Stimulated activated CD8-positive, alpha-beta memory T cell treated with anti-CD3 and anti-CD28 coated beads, Interleukin-15, amount 100 ng/mL, for 4 hours (primary cell): ENCODE measurements around the gene E2F2.
"Not testable (repeated sequence)": the region's sequence is repeated elsewhere in the genome, so short reads cannot be mapped to it uniquely, and the experiment has no call there.

Experiments used
- DNase-seq, 2 donors: peaks; one replicate each; pipeline ENCODE4 v3.0.0-alpha.2; 2020; ENCODE audit warnings: low read depth in 2 of 2

Gene E2F2

DNA sequence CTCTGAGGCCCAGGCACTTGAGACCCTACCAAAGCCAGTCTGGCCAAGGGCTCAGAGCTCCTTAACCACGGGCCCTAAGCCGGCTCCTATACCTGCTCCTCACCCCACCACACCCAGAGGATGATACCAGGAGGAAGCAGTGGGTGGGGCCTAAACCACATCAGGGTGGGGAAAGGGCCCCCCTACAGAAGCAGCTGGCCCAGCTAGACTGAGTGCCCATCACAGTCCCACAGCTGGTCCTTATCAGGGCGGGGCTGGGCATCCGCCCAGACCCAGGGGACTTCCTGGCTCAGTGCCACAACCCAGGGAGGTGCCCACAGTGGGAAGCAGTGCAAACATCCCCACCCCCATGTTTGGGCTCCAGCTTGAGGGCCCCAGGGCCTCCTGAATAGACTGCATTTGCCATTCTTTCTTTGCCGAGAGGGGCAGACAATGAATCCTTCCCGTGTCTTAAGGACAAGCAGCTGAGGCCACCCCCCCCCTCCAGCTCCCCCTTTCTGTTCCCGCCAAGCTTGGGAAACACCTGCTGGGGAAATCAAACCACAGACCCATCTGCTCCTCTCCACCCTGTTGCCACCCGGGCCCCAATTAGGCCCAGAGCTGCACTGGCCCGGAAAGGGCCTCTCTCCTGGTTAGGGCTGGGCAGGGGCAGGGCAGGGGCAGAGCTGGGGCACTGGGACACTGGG, 6.2 kb downstream of the E2F2 start:
- DNase-seq = no peak

- DNase-seq = no peak
These were observed 6.9 kb downstream of the E2F2 start for GRCh38 chr1:23524163-23524562.

GRCh38 chr1:23522244-23522982, 8.6 kb downstream of the E2F2 start:
- no peak for DNase-seq

GRCh38 chr1:23521588-23521987, 9.4 kb downstream of the E2F2 start:
- DNase-seq = no peak

DNA sequence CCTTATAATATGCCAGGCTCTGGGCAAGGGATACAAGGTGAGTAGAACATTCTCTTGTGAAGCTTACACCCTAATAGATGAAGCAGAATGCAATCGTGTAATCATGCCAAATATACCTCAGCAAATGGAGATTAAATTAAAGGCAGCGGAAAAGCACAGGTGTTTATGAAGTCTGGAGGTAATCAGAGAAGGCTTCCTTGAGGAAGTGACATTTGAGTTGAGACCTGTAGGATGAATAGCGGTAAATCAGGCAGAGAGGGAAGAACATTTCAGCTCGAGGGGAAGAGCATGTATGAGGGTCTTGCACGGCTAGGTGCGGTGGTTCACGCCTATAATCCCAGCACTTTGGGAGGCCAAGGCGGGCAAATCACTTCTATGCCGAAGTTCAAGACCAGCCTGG, 13.5 kb downstream of the E2F2 start:
- no peak for DNase-seq

DNA sequence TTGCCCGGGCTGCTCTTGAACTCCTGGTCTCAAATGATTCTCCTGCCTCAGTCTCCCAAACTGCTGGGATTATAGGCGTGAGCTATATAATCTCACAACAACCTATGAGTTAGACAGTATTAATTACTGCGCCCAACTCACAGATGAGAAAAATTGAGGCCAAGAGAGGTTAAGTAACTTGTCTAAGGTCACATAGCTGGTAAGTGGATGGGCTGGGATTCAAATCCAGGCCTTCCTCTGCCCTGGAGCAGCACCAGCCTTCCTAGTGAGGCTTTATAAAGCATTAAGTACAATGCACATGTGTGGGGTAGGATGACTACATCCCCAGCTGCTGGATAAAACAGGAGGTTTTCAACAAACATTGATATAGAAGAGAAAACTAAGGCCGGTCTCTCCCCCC, 15.1 kb downstream of the E2F2 start:
- DNase-seq = no peak

DNA sequence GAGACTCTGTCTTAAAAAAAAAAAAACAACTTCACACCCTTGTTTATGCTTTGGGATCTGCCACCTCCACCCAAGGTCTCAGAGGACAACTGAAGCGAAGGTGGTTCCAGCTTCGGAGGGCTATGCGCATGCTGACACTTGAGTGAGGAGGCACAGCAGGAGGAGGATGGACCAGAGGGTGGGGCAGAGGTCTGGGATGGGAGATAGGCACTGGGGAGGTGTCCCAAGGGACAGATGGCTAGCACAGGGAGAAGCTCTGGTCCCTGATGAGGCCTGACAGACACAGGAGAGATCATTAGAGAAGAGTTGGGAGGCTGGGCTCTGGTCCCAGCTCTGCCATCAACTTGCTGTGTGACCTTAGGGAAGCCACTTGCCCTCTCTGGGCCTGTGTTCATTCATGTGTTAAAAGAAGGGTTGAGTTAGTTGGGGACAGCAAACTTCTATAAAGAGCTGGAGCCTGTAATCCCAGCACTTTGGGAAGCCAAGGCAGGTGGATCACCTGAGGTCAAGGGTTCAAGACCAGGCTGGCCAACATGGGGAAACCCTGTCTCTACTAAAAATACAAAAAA, 16.8 kb downstream of the E2F2 start:
- no peak for DNase-seq

- DNase-seq = no peak
These were observed 21.1 kb downstream of the E2F2 start for GRCh38 chr1:23509896-23510295.

GRCh38 chr1:23506376-23507107, 24.5 kb downstream of the E2F2 start:
- DNase-seq = no peak

- no peak for DNase-seq
These were observed 25.2 kb downstream of the E2F2 start for GRCh38 chr1:23505851-23506250.

DNA sequence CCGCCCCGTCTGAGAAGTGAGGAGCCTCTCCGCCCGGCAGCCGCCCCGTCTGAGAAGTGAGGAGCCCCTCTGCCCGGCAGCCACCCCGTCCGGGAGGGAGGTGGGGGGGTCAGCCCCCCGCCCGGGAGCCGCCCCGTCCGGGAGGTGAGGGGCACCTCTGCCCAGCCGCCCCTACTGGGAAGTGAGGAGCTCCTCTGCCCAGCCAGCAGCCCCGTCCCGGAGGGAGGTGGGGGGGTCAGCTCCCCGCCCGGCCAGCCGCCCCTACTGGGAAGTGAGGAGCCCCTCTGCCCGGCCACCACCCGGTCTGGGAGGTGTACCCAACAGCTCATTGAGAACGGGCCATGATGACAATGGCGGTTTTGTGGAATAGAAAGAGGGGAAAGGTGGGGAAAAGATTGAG, 26.9 kb downstream of the E2F2 start:
- not testable (repeated sequence) for DNase-seq

- DNase-seq = no peak
These were observed 28.1 kb downstream of the E2F2 start for GRCh38 chr1:23502951-23503350.

DNA sequence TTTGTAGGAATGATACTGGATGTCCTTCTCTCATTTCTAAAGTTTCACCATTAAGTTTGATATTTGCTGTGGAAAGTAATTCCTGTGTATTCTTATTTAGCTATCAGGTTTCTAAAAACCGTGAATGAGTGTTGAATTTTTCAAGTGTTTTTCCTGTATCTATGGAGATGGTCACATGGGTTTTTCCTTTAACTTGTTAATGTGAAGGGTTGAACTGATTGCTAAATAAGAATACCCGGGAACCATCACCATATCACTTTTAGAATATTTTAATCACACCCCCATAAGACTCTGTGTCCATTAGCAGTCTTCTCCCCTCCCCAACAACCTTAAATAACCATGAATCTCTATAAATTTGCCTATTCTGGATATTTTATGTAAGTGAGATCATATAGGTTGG, 30.6 kb downstream of the E2F2 start:
- no peak for DNase-seq

DNA sequence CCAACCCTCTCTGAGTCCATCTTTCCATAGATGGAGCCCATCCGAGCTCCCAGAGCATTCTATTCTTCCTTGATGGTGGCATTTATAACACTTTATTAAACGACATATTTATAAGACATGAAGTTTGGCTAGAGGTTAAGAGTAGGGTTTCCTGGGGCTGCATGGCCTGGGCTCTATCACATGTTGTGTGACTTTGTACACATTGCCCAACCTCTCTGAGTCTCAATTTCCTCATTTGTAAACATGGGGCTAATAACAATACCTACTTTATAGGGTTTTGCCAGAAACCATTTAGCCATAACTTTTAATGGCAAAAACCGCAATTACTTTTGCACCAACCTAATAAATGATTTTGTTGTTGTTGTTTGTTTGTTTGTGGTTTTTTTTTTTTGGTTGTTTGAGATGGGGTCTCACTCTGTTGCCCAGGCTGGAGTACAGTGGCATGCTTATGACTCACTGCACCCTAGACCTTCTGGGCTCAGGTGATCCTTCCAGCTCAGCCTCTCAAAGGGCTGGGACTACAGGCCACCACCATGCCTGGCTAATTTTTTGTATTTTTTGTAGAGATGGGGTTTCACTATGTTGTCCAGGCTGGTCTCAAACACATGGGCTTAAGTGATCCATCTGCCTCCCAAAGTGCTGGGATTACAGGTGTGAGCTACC, 33.1 kb downstream of the E2F2 start:
- no peak for DNase-seq

DNA sequence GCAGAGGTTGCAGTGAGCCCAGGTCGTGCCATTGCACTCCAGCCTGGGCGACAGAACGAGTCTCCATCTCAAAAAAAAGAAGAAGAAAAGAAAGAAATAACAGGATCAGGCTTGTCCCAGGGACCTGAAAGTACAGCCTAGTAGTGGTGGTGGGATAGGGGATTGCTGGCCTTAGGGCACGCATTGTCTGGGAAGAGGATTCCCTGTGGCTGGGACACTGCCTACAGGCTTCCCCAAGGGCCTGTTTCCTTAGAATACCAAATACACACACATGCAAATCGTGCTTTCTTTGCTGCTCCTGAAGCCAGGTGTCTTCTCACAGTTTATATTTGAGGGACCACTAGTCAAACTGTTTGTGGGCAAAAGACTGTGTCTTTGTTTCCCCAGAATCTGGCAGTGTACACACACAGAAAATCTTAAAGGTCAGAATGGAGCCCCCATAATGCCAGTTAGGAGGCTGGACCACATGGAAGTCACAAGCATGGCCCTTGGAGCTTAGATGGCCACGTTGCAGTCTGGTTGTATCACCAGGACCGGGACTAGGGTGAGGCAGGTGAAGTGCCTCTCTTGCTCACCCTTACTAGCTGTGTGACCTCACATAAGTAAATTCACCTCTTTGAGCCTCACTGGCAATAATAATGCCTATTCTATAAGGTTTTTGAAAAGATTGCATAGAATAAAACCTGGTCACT, 34.4 kb downstream of the E2F2 start:
- DNase-seq = no peak

DNA sequence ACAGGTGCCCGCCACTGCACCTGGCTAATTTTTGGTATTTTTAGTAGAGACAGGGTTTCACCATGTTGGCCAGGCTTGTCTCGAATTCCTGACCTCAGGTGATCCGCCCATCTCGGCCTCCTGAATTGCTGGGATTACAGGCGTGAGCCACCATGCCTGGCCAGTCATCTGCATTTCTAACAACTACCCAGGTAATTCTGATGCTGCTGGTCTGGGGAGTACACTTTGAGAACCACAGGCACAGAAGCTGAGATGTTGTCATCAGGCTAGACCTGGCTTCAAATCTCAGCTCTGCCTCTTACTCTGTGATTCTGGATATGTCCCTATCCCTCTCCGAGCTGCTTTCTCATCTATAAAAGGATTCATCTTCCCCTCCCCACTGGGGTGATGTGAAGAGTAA, 36.2 kb downstream of the E2F2 start:
- DNase-seq = not testable (repeated sequence)

DNA sequence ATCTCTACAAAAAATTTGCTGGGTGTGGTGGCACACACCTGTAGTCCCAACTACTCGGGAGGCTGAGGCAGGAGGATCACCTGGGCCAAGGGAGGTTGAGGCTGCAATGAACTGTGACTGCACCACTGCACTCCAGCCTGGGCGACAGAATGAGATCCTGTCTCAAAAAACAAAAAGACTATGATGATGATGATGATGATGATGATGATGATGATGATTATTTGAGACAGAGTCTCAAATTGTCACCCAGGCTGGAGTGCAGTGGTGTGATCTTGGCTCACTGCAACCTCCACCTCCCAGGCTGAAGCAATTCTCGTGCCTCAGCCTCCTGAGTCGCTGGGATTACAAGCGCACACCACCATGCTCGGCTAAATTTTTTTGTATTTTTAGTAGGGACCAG, 38.3 kb downstream of the E2F2 start:
- not testable (repeated sequence) for DNase-seq

DNA sequence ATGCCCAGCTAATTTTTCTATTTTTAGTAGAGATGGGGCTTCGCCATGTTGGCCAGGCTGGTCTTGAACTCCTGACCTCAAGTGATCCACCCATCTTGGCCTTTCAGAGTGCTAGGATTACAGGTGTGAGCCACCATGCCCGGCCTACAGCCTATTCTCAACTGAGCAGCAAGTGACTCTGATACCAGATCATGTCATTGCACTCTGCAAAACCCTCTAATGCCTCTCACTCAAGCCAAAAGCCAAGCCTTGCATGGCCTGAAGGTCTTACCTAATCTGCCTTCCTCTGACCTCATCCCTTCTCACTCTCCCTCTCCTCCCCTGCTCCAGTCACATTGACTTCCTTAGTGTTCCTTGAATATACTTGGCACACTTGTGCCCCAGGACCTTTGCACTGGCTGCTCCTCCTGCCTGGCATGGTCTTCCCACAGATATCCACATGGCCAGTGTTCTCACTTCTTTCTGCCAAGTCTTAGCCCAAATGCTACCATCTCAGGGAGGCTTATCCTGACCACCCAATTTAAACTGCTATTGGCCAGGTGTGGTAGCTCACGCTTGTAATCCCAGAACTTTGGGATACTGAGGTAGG, 38.8 kb downstream of the E2F2 start:
- no peak for DNase-seq

DNA sequence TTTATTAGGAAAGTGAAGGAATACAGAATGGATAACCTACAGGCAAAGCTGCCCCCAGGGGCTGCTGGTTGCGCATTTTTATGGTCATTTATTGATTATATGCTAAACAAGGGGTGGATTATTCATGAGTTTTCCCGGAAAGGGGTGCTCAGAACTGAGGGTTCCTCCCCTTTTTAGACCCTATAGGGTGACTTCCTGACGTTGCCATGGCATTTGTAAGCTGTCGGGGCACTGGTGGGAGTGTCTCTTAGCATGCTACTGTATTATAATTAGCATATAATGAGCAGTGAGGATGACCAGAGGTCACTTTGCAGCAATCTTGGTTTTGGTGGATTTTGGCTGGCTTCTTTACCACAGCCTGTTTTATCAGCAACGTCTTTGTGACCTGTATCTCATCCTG, 41.2 kb downstream of the E2F2 start:
- DNase-seq = no peak

GRCh38 chr1:23485002-23485332, 46.1 kb downstream of the E2F2 start:
- no peak for DNase-seq
